ENCODE measurements around the gene COX7B2. TPM values are rescaled to one million over a fixed set of nuclear protein-coding genes. Genes with fewer than 3 reads are reported as not detected.

The COX7B2 gene
- total and polyA plus RNA-seq, 4 experiments from 2014 or later, result not detected

DNA sequence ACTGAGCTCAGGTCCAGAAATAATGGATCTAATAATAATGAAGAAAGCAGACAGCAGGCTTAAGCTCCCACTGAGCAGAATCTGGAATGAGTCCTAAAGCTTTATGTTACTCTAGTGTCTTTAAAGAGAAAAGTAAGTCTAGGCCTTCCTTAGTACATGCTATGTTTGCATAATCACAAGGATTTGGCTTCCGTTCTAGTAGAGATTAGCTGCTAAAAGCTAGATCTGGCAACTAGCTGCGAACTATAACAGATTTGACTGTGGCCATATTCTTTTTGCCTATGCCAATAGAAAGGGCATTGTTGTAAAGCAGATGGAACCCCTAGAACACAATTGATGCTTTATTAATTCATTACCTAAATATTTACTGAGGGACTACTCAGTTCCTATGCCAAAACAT is 19.0 kb downstream of the COX7B2 start:
- Mint-ChIP-seq H3K9me3 (peaks cover 0 to 4% (median 0%) of the 10 kb centered on the region in 8 donors), H3K4me1 (no peaks in the 10 kb centered on the region), H3K36me3 (no peaks in the 10 kb centered on the region), H3K27me3 (peaks cover 0 to 4% of the 10 kb centered on the region in 2 donors), H3K4me3 (no peak overlapping the region), H3K27ac (no peak overlapping the region)
- no peak overlapping the region for H3K27ac ChIP-seq (ENCODE audit: low read depth, low read length)
- no peaks in the 10 kb centered on the region for H3K36me3 ChIP-seq (ENCODE audit: insufficient read depth, low read length)
- ChIA-PET CTCF (ENCODE audit: partially characterized antibody) (no interaction called here), POLR2A (ENCODE audit: partially characterized antibody) (no interaction called here)
- H3K9me3 ChIP-seq (ENCODE audit: control insufficient read depth in 1 of 2, low read length in 2 of 2), result no peaks in the 10 kb centered on the region
- DNase-seq, result no peak
- intact Hi-C loops (cut with micrococcal nuclease), result no loop called here
- no peaks in the 10 kb centered on the region for H3K4me1 ChIP-seq (ENCODE audit: insufficient read depth, low read length)
- H3K4me3 ChIP-seq (ENCODE audit: low read length in 2 of 2), result no peak overlapping the region
- H3K27me3 ChIP-seq (ENCODE audit: insufficient read depth, low read length), result no peaks in the 10 kb centered on the region

GRCh38 chr4:46889410-46889809 is 19.6 kb downstream of the COX7B2 start:
- Histone ChIP-seq H3K4me3 (ENCODE audit: low read length in 2 of 2) (no peak overlapping the region), H3K27ac (ENCODE audit: low read depth, low read length) (no peak overlapping the region), H3K27me3 (ENCODE audit: insufficient read depth, low read length) (no peaks in the 10 kb centered on the region), H3K4me1 (ENCODE audit: insufficient read depth, low read length) (no peaks in the 10 kb centered on the region), H3K36me3 (ENCODE audit: insufficient read depth, low read length) (no peaks in the 10 kb centered on the region), H3K9me3 (ENCODE audit: control insufficient read depth in 1 of 2, low read length in 2 of 2) (no peaks in the 10 kb centered on the region)
- intact Hi-C loops (cut with micrococcal nuclease), result no loop called here
- no peak for DNase-seq
- POLR2A ChIA-PET (ENCODE audit: partially characterized antibody), result no interaction called here
- no peaks in the 10 kb centered on the region for H3K36me3 Mint-ChIP-seq
- no peak overlapping the region for H3K27ac Mint-ChIP-seq
- H3K4me3 Mint-ChIP-seq, result no peak overlapping the region
- peaks cover 0 to 4% (median 0%) of the 10 kb centered on the region in 8 donors for H3K9me3 Mint-ChIP-seq
- no peaks in the 10 kb centered on the region for H3K4me1 Mint-ChIP-seq
- H3K27me3 Mint-ChIP-seq, result peaks cover 0 to 3% of the 10 kb centered on the region in 2 donors
- CTCF ChIA-PET (ENCODE audit: partially characterized antibody), result no interaction called here

DNA sequence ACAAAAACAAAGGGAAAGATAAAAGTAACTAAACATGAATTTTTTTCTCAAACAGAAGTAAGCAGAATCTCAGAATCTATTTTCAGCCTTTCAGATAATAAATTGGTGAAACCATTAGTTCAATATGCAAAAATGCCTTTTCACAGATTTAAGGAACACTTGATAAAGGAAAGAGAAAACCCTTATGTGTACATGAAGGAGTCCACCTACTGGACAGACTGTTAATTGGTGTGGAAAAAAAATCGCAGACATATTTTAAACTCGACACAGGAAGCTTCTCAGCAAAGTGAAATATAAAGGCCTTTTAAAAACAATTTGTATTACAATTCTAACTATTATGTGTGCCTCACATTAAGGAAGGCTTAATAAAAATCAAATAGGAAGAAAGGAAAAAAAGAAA is 22.3 kb downstream of the COX7B2 start:
- peaks cover 0 to 3% (median 0%) of the 10 kb centered on the region in 8 donors for H3K9me3 Mint-ChIP-seq
- no peak for DNase-seq
- Histone ChIP-seq H3K4me1 (ENCODE audit: insufficient read depth, low read length) (no peaks in the 10 kb centered on the region), H3K27me3 (ENCODE audit: insufficient read depth, low read length) (no peaks in the 10 kb centered on the region), H3K27ac (ENCODE audit: low read depth, low read length) (no peak overlapping the region), H3K36me3 (ENCODE audit: insufficient read depth, low read length) (no peaks in the 10 kb centered on the region), H3K9me3 (ENCODE audit: control insufficient read depth in 1 of 2, low read length in 2 of 2) (no peaks in the 10 kb centered on the region), H3K4me3 (ENCODE audit: low read length in 2 of 2) (no peak overlapping the region)
- intact Hi-C loops (cut with micrococcal nuclease), result no loop called here
- no peaks in the 10 kb centered on the region for H3K4me1 Mint-ChIP-seq
- CTCF ChIA-PET (ENCODE audit: partially characterized antibody), result no interaction called here
- peaks cover 0 to 3% of the 10 kb centered on the region in 2 donors for H3K27me3 Mint-ChIP-seq
- H3K27ac Mint-ChIP-seq, result no peak overlapping the region
- no peaks in the 10 kb centered on the region for H3K36me3 Mint-ChIP-seq
- POLR2A ChIA-PET (ENCODE audit: partially characterized antibody), result no interaction called here
- no peak overlapping the region for H3K4me3 Mint-ChIP-seq

DNA sequence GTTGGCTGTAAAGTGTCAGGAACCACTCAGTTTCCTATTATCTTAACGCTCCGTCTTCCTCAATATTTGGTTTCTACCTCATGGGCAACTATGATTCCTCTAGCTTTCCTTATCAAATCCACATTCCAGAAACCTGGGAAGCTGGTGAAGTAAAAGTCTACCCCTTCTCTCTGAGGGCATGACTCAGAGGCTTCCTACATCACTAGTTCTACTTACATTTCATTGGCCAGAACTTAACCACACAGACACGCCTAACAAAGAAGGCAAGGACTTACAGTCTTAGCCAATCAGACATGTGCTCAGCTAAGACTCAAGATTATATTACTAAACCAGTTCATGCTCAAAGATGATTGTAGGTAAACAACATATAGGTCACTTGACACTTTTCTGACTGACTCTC is 30.4 kb downstream of the COX7B2 start:
- H3K4me1 ChIP-seq (ENCODE audit: insufficient read depth, low read length), result no peaks in the 10 kb centered on the region
- no peak overlapping the region for H3K27ac Mint-ChIP-seq
- H3K36me3 Mint-ChIP-seq, result no peaks in the 10 kb centered on the region
- no peaks in the 10 kb centered on the region for H3K27me3 Mint-ChIP-seq
- no peaks in the 10 kb centered on the region for H3K36me3 ChIP-seq (ENCODE audit: insufficient read depth, low read length)
- no peaks in the 10 kb centered on the region for H3K9me3 ChIP-seq (ENCODE audit: control insufficient read depth in 1 of 2, low read length in 2 of 2)
- H3K9me3 Mint-ChIP-seq, result no peaks in the 10 kb centered on the region
- DNase-seq, result no peak
- H3K27me3 ChIP-seq (ENCODE audit: insufficient read depth, low read length), result no peaks in the 10 kb centered on the region
- intact Hi-C loops (cut with micrococcal nuclease), result no loop called here
- ChIA-PET POLR2A (ENCODE audit: partially characterized antibody) (no interaction called here), CTCF (ENCODE audit: partially characterized antibody) (no interaction called here)
- H3K4me3 ChIP-seq (ENCODE audit: low read length in 2 of 2), result no peak overlapping the region
- H3K27ac ChIP-seq (ENCODE audit: low read depth, low read length), result no peak overlapping the region
- H3K4me1 Mint-ChIP-seq, result no peaks in the 10 kb centered on the region
- no peak overlapping the region for H3K4me3 Mint-ChIP-seq

DNA sequence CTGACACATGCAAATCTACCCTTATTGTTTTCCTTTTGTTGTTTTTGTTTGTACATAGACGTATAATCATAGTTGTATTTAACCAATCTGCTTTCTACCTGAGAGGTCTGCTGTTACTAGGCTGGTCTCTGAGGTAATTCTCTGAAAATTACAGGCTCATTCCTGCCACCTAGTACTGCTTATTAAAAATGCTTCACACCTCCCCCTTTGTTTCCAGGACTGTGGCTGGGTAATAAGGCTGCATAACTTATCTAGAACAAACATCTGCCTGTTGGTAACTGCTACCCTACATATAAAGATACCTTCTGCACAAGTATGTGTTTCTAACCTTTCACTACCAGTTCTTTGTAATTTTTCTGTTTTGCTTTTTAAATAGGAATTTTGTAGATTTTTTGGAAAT is 34.2 kb downstream of the COX7B2 start:
- Mint-ChIP-seq H3K27me3 (no peaks in the 10 kb centered on the region), H3K27ac (no peak overlapping the region), H3K4me1 (no peaks in the 10 kb centered on the region), H3K9me3 (no peaks in the 10 kb centered on the region), H3K36me3 (no peaks in the 10 kb centered on the region), H3K4me3 (no peak overlapping the region)
- Histone ChIP-seq H3K4me3 (ENCODE audit: low read length in 2 of 2) (no peak overlapping the region), H3K27me3 (ENCODE audit: insufficient read depth, low read length) (no peaks in the 10 kb centered on the region), H3K4me1 (ENCODE audit: insufficient read depth, low read length) (no peaks in the 10 kb centered on the region), H3K36me3 (ENCODE audit: insufficient read depth, low read length) (no peaks in the 10 kb centered on the region), H3K9me3 (ENCODE audit: control insufficient read depth in 1 of 2, low read length in 2 of 2) (no peaks in the 10 kb centered on the region), H3K27ac (ENCODE audit: low read depth, low read length) (no peak overlapping the region)
- no peak for DNase-seq
- ChIA-PET POLR2A (ENCODE audit: partially characterized antibody) (no interaction called here), CTCF (ENCODE audit: partially characterized antibody) (no interaction called here)
- intact Hi-C loops (cut with micrococcal nuclease), result no loop called here

- POLR2A ChIA-PET (ENCODE audit: partially characterized antibody), result no interaction called here
These were observed 38.6 kb downstream of the COX7B2 start for GRCh38 chr4:46870411-46870810.

DNA sequence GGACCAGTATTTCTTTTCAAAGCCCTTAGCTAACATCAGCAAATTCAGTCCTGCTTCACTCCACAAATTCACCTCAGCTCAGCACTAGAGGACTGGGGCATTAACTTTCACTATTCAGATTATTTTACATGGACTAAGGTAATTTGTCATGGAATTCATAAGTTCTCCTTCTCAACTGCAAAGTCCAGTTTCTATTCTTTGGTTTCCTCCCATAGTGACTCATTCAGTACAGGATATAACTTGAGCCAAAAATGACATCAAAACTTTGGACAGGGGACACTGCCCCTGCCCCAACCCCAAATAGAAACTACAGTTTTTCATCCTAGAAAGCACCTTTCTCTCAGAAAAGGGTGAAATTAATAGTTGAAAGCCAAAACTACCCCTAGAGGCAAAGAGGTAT is 52.7 kb downstream of the COX7B2 start:
- H3K36me3 Mint-ChIP-seq, result no peaks in the 10 kb centered on the region
- no peak overlapping the region for H3K4me3 Mint-ChIP-seq
- H3K27me3 Mint-ChIP-seq, result peaks cover 1 to 2% of the 10 kb centered on the region in 2 donors
- intact Hi-C loops (cut with micrococcal nuclease), result no loop called here
- ChIA-PET POLR2A (ENCODE audit: partially characterized antibody) (no interaction called here), CTCF (ENCODE audit: partially characterized antibody) (interaction anchor here (1.9 kb wide), 1 partner anchor 7 kb away, joined by 5 read pairs; no protein-coding TSS in a partner anchor)
- H3K9me3 ChIP-seq (ENCODE audit: control insufficient read depth in 1 of 2, low read length in 2 of 2), result no peaks in the 10 kb centered on the region
- no peaks in the 10 kb centered on the region for H3K4me1 Mint-ChIP-seq
- no peaks in the 10 kb centered on the region for H3K27me3 ChIP-seq (ENCODE audit: insufficient read depth, low read length)
- H3K4me1 ChIP-seq (ENCODE audit: insufficient read depth, low read length), result no peaks in the 10 kb centered on the region
- H3K27ac ChIP-seq (ENCODE audit: low read depth, low read length), result no peak overlapping the region
- no peaks in the 10 kb centered on the region for H3K9me3 Mint-ChIP-seq
- no peaks in the 10 kb centered on the region for H3K36me3 ChIP-seq (ENCODE audit: insufficient read depth, low read length)
- DNase-seq, result no peak
- no peak overlapping the region for H3K27ac Mint-ChIP-seq
- H3K4me3 ChIP-seq (ENCODE audit: low read length in 2 of 2), result no peak overlapping the region

More at GRCh38 chr4:46870411-46870810, 38.6 kb downstream of the COX7B2 start:
- no peaks in the 10 kb centered on the region for H3K9me3 ChIP-seq (ENCODE audit: control insufficient read depth in 1 of 2, low read length in 2 of 2)
- Mint-ChIP-seq H3K27me3 (peaks cover 3 to 4% of the 10 kb centered on the region in 2 donors), H3K4me3 (no peak overlapping the region), H3K4me1 (no peaks in the 10 kb centered on the region), H3K27ac (no peak overlapping the region), H3K36me3 (no peaks in the 10 kb centered on the region), H3K9me3 (peaks cover 0 to 3% (median 0%) of the 10 kb centered on the region in 8 donors)
- H3K4me3 ChIP-seq (ENCODE audit: low read length in 2 of 2), result no peak overlapping the region
- H3K27ac ChIP-seq (ENCODE audit: low read depth, low read length), result no peak overlapping the region
- H3K4me1 ChIP-seq (ENCODE audit: insufficient read depth, low read length), result no peaks in the 10 kb centered on the region
- CTCF ChIA-PET (ENCODE audit: partially characterized antibody), result no interaction called here
- no peaks in the 10 kb centered on the region for H3K27me3 ChIP-seq (ENCODE audit: insufficient read depth, low read length)
- intact Hi-C loops (cut with micrococcal nuclease), result no loop called here
- no peak for DNase-seq
- no peaks in the 10 kb centered on the region for H3K36me3 ChIP-seq (ENCODE audit: insufficient read depth, low read length)

DNA sequence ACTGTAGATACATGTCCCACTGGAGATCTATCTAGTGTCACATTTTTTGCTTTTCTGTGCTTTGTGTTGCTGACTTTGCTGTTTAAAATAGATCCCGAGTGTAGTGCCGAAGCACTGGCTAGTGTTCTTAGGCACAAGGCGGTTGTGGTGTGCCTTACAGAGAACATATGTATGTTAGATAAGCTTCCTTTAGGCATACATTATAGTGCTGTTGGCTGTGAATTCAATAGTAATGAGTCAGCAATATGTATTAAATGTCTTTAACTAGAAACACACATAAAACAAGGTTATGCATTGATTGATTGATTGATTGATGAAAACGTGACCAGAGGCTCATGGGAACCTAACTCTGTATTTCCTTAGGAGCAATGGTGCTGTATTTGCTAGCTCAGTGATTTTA is 56.2 kb downstream of the COX7B2 start:
- no peak overlapping the region for H3K4me3 Mint-ChIP-seq
- no peaks in the 10 kb centered on the region for H3K36me3 Mint-ChIP-seq

More for the DNA sequence above, 56.2 kb downstream of the COX7B2 start:
- Histone ChIP-seq H3K36me3 (ENCODE audit: insufficient read depth, low read length) (no peaks in the 10 kb centered on the region), H3K27ac (ENCODE audit: low read depth, low read length) (no peak overlapping the region), H3K27me3 (ENCODE audit: insufficient read depth, low read length) (no peaks in the 10 kb centered on the region), H3K4me3 (ENCODE audit: low read length in 2 of 2) (no peak overlapping the region), H3K4me1 (ENCODE audit: insufficient read depth, low read length) (no peaks in the 10 kb centered on the region), H3K9me3 (ENCODE audit: control insufficient read depth in 1 of 2, low read length in 2 of 2) (no peaks in the 10 kb centered on the region)
- peaks cover 0 to 1% of the 10 kb centered on the region in 2 donors for H3K27me3 Mint-ChIP-seq
- no peak overlapping the region for H3K27ac Mint-ChIP-seq
- no peaks in the 10 kb centered on the region for H3K4me1 Mint-ChIP-seq
- H3K9me3 Mint-ChIP-seq, result no peaks in the 10 kb centered on the region
- CTCF ChIA-PET (ENCODE audit: partially characterized antibody), result no interaction called here
- DNase-seq, result no peak
- POLR2A ChIA-PET (ENCODE audit: partially characterized antibody), result no interaction called here
- intact Hi-C loops (cut with micrococcal nuclease), result no loop called here

Measured in CD4-positive, alpha-beta memory T cell (primary cell).